Liver (tissue), 9 donors: ENCODE measurements around the gene NBEAL1. TPM values are rescaled to one million over a fixed set of nuclear protein-coding genes. Genes with fewer than 3 reads are reported as not detected.

Experiments
- DNase-seq: peaks from one replicate; pipeline ENCODE4 v3.0.0-alpha.2; 2017; ENCODE audit warnings: low spot score
- H3K27ac ChIP-seq, 2 donors: one replicate each; pipeline ENCODE4 v1.7.0; 2013; ENCODE audit warnings: inconsistent platforms in 2 of 2, low read length in 2 of 2, control low read depth in 1 of 2, low read depth in 1 of 2, mild to moderate bottlenecking in 1 of 2
- H3K27me3 ChIP-seq, 4 donors: one replicate each; pipeline versions ENCODE4 v1.6.1 to v1.7.0; 2013; ENCODE audit warnings: low read length in 3 of 4, inconsistent platforms in 1 of 4, mild to moderate bottlenecking in 1 of 4, moderate library complexity in 1 of 4; ENCODE audit not compliant: control insufficient read depth in 4 of 4, insufficient read depth in 4 of 4
- H3K36me3 ChIP-seq, 4 donors: one replicate each; pipeline versions ENCODE4 v1.6.1 to v1.7.0; 2013; ENCODE audit warnings: low read length in 3 of 4, mild to moderate bottlenecking in 3 of 4, low read depth in 1 of 4, moderate library complexity in 1 of 4; ENCODE audit not compliant: control insufficient read depth in 4 of 4, insufficient read depth in 3 of 4
- H3K4me1 ChIP-seq, 4 donors: one replicate each; pipeline versions ENCODE4 v1.6.1 to v1.7.0; 2013; ENCODE audit warnings: low read length in 3 of 4, mild to moderate bottlenecking in 3 of 4, moderate library complexity in 1 of 4; ENCODE audit not compliant: control insufficient read depth in 4 of 4, insufficient read depth in 4 of 4
- H3K4me3 ChIP-seq, 3 donors: one replicate each; pipeline versions ENCODE4 v1.6.1 to v1.7.0; 2013; ENCODE audit warnings: low read length in 3 of 3, control low read depth in 1 of 3, low read depth in 1 of 3, mild to moderate bottlenecking in 1 of 3
- H3K9ac ChIP-seq, 2 donors: one replicate each; pipeline ENCODE4 v1.7.0; 2013; ENCODE audit warnings: low read length in 2 of 2, mild to moderate bottlenecking in 2 of 2, moderate library complexity in 2 of 2, control low read depth in 1 of 2, low read depth in 1 of 2
- H3K9me3 ChIP-seq, 4 donors: one replicate each; pipeline versions ENCODE4 v1.6.1 to v1.7.0; 2013; ENCODE audit warnings: low read length in 3 of 4; ENCODE audit not compliant: control insufficient read depth in 4 of 4
- EGR1 ChIP-seq, 2 donors: IDR thresholded peaks; 2 replicates each; pipeline ENCODE4 v1.6.1; 2016 to 2018; ENCODE audit warnings: antibody characterized with exemption in 2 of 2, low read depth in 2 of 2
- FOXA2 ChIP-seq: IDR thresholded peaks from 2 replicates; pipeline ENCODE4 v1.6.1; 2016; ENCODE audit warnings: antibody characterized with exemption
- GABPA ChIP-seq, 2 donors: IDR thresholded peaks in 1 of 2; conservative IDR thresholded peaks in 1 of 2; 2 replicates each; pipeline ENCODE4 v1.6.1; 2016; ENCODE audit warnings: antibody characterized with exemption in 2 of 2, mild to moderate bottlenecking in 1 of 2, moderate library complexity in 1 of 2
- HNF4G ChIP-seq: IDR thresholded peaks from 2 replicates; pipeline ENCODE4 v1.6.1; 2016; ENCODE audit warnings: antibody characterized with exemption
- JUND ChIP-seq, 2 donors: IDR thresholded peaks; 2 replicates each; pipeline ENCODE4 v1.6.1; 2016; ENCODE audit warnings: antibody characterized with exemption in 2 of 2
- RAD21 ChIP-seq, 2 donors: IDR thresholded peaks; 2 replicates each; pipeline ENCODE4 v1.6.1; 2016; ENCODE audit warnings: antibody characterized with exemption in 2 of 2, mild to moderate bottlenecking in 2 of 2
- RXRA ChIP-seq, 2 donors: IDR thresholded peaks; 2 replicates each; pipeline ENCODE4 v1.6.1; 2017 to 2018; ENCODE audit warnings: antibody characterized with exemption in 2 of 2, mild to moderate bottlenecking in 1 of 2
- SP1 ChIP-seq: IDR thresholded peaks from 2 replicates; pipeline ENCODE4 v1.6.1; 2018; ENCODE audit warnings: antibody characterized with exemption, mild to moderate bottlenecking
- TAF1 ChIP-seq: conservative IDR thresholded peaks from 2 replicates; pipeline ENCODE4 v1.6.1; 2016; ENCODE audit warnings: antibody characterized with exemption, mild to moderate bottlenecking
- YY1 ChIP-seq: IDR thresholded peaks from 2 replicates; pipeline ENCODE4 v1.6.1; 2016; ENCODE audit warnings: antibody characterized with exemption, mild to moderate bottlenecking
- WGBS: extraction: QIAGEN DNeasy Blood & Tissue Kit; methylation state at CpG from one replicate; pipeline ENCODE4 v1.1.7; 2013; 5-methylcytosine and 5-hydroxymethylcytosine counted together
- polyA plus RNA-seq, 2 donors: library from polyadenylated mRNA; stranded (reverse) in 1 of 2; unstranded in 1 of 2; fragments of 200-250 nt in 1 of 2; fragments of >200 nt in 1 of 2; fragmentation: Nextera tagmentation in 1 of 2; extraction: Ambion mirVana in 1 of 2; gene quantifications; one replicate each; pipeline versions ENCODE4 v1.2.1 to v1.2.3, GENCODE V29; 2013 to 2015
- total RNA-seq, 2 donors: library from RNA; depleted of rRNA; stranded (reverse); fragments of >200 nt; gene quantifications; one replicate each; pipeline ENCODE4 v1.2.3, GENCODE V29; 2014
- TF ChIP-seq, protein P1 (sequence below): IDR thresholded peaks from 2 replicates; pipeline ENCODE4 v1.6.1; 2016; ENCODE audit warnings: antibody characterized with exemption, mild to moderate bottlenecking
- TF ChIP-seq, protein P2 (sequence below): IDR thresholded peaks from 2 replicates; pipeline ENCODE4 v1.6.1; 2016; ENCODE audit warnings: antibody characterized with exemption
- TF ChIP-seq, protein P3 (sequence below): IDR thresholded peaks from 2 replicates; pipeline ENCODE4 v1.6.1; 2016; ENCODE audit warnings: antibody characterized with exemption
- donor health status: healthy.
- donor health status: healthy.
- donor health status: healthy.
- donor health status: healthy.
- donor health status: healthy.

The NBEAL1 gene
- total and polyA plus RNA-seq, 4 donors: 4.4 to 47.9 (median 17.0) TPM

DNA sequence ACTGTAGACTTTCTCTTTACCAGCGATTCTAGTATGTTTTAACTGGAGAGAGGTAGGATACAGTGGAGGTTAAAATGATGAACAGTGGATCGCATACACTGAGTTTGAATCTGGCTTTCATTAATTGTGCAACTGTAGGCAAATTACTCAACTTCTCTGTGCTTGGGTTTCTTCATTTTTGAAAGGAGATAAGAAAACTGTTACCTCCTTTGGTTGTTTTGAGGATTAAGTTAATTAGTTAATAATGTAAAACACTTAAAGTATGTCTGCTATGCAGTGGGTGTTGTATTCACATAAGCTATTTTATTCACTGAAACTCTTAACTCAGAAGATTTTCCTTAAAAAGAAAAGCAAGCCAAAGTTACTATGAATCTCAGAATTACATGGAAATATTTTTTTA is 112.3 kb downstream of the NBEAL1 start:
- Histone ChIP-seq H3K27me3 (no peaks in the 10 kb centered on the region), H3K4me1 (peaks cover 0 to 8% (median 4%) of the 10 kb centered on the region in 4 donors), H3K27ac (no peak overlapping the region), H3K9me3 (no peaks in the 10 kb centered on the region), H3K4me3 (no peak overlapping the region), H3K36me3 (peaks cover 0 to 19% (median 16%) of the 10 kb centered on the region in 4 donors), H3K9ac (no peak overlapping the region)
- TF ChIP-seq RAD21 (IDR thresholded peaks at IDR 0.05) (no peak), HNF4G (no peak), RXRA (IDR thresholded peaks at IDR 0.05) (no peak), TAF1 (no peak), JUND (IDR thresholded peaks at IDR 0.05) (no peak), GABPA (IDR thresholded peaks at IDR 0.05 in 1 of 2, conservative IDR thresholded peaks at IDR 0.05 in 1 of 2) (no peak), SP1 (no peak), EGR1 (IDR thresholded peaks at IDR 0.05; ENCODE audit: low read depth in 2 of 2) (no peak), FOXA2 (no peak), YY1 (no peak)
- TF ChIP-seq, protein P1, sequence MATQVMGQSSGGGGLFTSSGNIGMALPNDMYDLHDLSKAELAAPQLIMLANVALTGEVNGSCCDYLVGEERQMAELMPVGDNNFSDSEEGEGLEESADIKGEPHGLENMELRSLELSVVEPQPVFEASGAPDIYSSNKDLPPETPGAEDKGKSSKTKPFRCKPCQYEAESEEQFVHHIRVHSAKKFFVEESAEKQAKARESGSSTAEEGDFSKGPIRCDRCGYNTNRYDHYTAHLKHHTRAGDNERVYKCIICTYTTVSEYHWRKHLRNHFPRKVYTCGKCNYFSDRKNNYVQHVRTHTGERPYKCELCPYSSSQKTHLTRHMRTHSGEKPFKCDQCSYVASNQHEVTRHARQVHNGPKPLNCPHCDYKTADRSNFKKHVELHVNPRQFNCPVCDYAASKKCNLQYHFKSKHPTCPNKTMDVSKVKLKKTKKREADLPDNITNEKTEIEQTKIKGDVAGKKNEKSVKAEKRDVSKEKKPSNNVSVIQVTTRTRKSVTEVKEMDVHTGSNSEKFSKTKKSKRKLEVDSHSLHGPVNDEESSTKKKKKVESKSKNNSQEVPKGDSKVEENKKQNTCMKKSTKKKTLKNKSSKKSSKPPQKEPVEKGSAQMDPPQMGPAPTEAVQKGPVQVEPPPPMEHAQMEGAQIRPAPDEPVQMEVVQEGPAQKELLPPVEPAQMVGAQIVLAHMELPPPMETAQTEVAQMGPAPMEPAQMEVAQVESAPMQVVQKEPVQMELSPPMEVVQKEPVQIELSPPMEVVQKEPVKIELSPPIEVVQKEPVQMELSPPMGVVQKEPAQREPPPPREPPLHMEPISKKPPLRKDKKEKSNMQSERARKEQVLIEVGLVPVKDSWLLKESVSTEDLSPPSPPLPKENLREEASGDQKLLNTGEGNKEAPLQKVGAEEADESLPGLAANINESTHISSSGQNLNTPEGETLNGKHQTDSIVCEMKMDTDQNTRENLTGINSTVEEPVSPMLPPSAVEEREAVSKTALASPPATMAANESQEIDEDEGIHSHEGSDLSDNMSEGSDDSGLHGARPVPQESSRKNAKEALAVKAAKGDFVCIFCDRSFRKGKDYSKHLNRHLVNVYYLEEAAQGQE: no peak
- TF ChIP-seq, protein P2, sequence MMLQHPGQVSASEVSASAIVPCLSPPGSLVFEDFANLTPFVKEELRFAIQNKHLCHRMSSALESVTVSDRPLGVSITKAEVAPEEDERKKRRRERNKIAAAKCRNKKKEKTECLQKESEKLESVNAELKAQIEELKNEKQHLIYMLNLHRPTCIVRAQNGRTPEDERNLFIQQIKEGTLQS: no peak
- TF ChIP-seq, protein P3, sequence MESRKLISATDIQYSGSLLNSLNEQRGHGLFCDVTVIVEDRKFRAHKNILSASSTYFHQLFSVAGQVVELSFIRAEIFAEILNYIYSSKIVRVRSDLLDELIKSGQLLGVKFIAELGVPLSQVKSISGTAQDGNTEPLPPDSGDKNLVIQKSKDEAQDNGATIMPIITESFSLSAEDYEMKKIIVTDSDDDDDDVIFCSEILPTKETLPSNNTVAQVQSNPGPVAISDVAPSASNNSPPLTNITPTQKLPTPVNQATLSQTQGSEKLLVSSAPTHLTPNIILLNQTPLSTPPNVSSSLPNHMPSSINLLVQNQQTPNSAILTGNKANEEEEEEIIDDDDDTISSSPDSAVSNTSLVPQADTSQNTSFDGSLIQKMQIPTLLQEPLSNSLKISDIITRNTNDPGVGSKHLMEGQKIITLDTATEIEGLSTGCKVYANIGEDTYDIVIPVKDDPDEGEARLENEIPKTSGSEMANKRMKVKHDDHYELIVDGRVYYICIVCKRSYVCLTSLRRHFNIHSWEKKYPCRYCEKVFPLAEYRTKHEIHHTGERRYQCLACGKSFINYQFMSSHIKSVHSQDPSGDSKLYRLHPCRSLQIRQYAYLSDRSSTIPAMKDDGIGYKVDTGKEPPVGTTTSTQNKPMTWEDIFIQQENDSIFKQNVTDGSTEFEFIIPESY: no peak
- DNase-seq: no peak
- 86% methylated on average over 2 of the region's 2 CpGs for WGBS

DNA sequence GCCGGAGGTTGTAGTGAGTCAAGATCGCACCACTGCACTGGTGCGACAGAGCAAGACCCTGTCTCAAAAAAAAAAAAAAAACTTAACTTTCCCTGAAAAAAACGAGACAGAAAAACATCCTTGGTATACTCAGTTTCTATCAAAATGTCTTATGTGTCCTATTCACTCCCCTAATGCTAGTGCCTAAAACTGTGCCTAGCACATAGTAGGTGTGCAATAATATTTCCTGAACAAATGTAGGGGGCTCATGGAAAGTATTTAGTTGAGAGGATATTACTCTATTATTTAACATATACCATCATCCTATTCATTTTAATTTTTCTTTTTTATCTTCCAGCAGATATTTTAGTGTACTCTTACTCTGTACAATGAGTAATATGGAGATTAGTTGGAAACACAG is 120.4 kb downstream of the NBEAL1 start:
- no peaks in the 10 kb centered on the region for H3K27me3 ChIP-seq
- no peak overlapping the region for H3K27ac ChIP-seq
- TF ChIP-seq TAF1: no peak
- DNase-seq: no peak
- 96% methylated on average over 4 of the region's 4 CpGs for WGBS
- no peaks in the 10 kb centered on the region for H3K4me1 ChIP-seq
- H3K36me3 ChIP-seq: peaks cover 0 to 24% (median 13%) of the 10 kb centered on the region in 4 donors
- H3K9ac ChIP-seq: no peak overlapping the region
- H3K9me3 ChIP-seq: no peaks in the 10 kb centered on the region
- no peak overlapping the region for H3K4me3 ChIP-seq

DNA sequence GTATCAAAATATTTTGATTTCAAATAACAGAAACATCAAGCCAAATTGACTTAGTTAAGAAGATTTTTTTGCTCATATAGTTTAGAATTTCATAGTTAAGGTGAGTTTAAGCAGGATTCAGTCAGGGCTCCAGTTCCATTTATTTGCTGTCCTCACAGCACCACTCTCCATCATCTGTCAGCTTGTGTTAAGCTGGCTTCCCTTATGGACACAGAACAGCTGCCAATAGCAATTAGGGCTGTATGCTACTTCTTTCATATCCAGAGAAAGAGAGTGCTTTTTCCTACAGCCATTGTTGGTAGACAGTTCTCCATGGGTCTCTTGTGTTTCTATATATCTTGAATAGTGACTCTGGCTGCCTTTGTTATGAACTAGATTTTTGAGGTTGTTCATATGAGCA is 128.7 kb downstream of the NBEAL1 start:
- peaks cover 2 to 13% (median 3%) of the 10 kb centered on the region in 4 donors for H3K36me3 ChIP-seq
- H3K4me3 ChIP-seq: no peak overlapping the region
- DNase-seq: no peak

More for the DNA sequence above, 128.7 kb downstream of the NBEAL1 start:
- Histone ChIP-seq H3K27ac (no peak overlapping the region), H3K9me3 (no peaks in the 10 kb centered on the region), H3K4me1 (no peaks in the 10 kb centered on the region), H3K27me3 (no peaks in the 10 kb centered on the region), H3K9ac (no peak overlapping the region)
- TF ChIP-seq RXRA (IDR thresholded peaks at IDR 0.05): no peak
